G401 (cell line): Measurements from ENCODE around the gene TLE3. TPM values are rescaled to one million over a fixed set of nuclear protein-coding genes. Genes with fewer than 3 reads are reported as not detected.

Experiments
- DNase-seq: peaks from one replicate; pipeline ENCODE4 v3.0.0-alpha.2; 2015; ENCODE audit warnings: low spot score
- in situ Hi-C: cut with HindIII; loops from 2 replicates; pipeline ENCODE4 v1.10.0; 2016; ENCODE audit warnings: low sequenced_read_pairs, mixed read lengths
- total RNA-seq: library from RNA; depleted of rRNA; stranded (reverse); fragments of >200 nt; shearing (Covaris generic); gene quantifications from 2 replicates; pipeline ENCODE4 v1.2.3, GENCODE V29; 2014

The TLE3 gene
- total RNA-seq, 1 experiment from 2014 or later, result 34.6 TPM

DNA sequence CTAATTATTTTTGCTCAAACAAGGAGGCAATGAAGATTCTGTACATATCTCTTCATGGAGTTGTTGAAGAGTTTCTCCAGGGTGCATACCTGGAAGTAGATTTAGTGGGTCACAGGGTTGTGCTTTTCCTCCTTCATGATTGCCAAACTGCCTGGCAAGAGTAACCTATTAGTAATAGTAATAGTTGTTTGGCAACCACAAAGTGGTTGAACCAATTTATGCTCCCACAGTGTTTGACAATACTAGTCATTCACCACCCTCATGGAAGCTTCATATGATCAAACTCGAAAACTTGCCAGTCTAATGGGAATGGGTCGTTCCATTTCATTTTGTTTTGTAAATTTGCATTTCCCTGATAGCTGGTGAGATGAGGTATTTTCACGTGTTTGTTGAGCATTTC lies 57.8 kb downstream of the TLE3 start:
- in situ Hi-C loops, result no loop called here
- no peak for DNase-seq

DNA sequence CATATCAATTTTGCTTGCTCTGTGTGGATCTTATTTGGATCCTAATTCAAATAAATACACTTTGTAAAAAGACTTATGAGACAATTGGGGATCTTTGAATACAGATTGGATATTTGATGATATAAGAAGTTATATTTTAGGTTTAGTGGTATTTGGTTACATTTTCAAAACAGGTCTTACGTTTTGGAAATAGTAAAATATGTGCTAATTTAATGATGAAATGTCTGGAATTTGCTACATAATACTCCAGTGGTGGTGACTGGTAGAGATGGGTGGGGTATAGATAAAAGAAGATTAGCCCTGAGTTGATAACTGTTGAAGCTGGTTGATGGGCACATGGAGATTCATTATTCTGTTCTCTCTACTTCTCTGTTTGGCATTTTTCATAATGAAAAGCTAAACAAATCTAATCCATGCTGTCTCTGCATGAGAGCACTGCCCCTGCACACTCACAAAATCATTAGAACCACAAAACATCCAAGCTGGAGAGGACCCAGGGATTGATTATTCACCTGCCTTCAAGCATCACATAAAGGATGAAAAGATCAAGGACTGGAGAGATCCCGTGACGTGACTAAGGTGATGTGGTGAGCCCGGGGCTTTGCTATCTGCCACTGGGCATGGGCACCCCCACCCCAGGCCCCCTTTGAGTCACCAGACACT lies 58.9 kb downstream of the TLE3 start:
- no peak for DNase-seq
- in situ Hi-C loops, result no loop called here

DNA sequence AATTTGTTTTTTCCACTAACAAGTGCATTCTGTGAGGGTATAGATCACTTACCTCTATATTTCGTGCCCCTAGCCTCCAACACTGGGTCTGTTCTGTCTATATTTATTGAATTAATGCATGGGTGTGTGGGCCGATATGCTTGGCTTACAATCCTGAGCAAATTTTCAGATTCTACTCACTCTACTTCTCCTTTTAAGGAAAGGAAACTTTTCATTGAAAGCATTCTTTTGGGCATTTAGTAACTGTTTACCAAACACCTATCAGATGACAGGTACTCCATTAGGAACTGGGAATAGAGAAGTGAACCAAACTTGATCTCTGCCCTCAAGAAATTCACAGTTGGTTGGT lies 60.5 kb downstream of the TLE3 start:
- in situ Hi-C loops, result no loop called here
- no peak for DNase-seq

DNA sequence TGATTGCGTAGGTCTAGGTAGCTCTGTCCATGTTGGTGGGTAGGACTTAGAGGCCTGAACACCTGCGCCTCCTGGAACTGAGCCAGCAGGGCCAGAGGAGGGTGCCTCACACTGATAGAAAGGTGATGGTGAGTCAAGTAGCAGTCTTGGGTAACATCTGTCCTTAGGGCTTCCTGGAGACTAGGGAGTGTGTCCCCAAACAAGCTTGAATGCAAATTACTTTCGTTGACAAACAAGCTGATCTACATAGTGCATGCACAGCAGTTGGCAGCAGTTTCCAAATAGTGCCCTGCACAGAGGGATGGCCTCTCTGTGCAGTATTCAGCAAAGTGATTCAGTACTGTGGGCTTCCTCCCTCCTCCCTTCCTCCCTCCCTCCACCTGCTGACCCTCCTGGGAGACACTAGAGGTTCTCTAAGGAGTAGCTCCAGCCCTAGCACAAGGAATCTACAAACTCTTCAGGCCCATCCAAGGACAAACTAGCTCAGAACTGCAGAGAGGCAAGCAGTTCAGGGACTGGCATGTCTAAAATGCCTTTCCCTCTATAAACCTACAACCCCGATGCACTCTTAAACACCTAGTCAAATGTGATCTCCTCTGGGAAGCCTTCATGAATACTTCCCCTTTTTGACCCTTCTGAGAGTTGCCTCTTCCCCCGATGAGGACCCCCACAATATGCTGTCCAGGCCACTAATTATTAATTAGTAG lies 61.0 kb downstream of the TLE3 start:
- no peak for DNase-seq
- in situ Hi-C loops, result no loop called here

DNA sequence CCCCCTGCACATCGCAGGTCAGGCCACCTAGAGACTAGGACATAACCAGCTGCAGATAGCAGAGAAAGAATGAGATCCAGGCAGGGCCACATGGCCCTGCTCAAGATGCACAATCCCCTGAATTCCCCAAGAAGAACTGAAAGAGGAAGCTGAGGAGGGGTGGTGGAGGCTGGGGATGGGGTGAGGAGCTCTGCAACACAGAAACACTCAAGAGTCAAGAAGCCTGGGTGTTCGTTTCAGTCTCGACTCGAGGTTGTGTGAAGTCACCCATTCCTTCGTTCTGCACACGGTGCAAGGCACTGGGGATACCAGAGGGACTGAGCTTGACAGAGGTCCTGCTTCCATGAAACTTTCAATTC lies 62.0 kb downstream of the TLE3 start:
- in situ Hi-C loops, result no loop called here
- DNase-seq, result no peak

DNA sequence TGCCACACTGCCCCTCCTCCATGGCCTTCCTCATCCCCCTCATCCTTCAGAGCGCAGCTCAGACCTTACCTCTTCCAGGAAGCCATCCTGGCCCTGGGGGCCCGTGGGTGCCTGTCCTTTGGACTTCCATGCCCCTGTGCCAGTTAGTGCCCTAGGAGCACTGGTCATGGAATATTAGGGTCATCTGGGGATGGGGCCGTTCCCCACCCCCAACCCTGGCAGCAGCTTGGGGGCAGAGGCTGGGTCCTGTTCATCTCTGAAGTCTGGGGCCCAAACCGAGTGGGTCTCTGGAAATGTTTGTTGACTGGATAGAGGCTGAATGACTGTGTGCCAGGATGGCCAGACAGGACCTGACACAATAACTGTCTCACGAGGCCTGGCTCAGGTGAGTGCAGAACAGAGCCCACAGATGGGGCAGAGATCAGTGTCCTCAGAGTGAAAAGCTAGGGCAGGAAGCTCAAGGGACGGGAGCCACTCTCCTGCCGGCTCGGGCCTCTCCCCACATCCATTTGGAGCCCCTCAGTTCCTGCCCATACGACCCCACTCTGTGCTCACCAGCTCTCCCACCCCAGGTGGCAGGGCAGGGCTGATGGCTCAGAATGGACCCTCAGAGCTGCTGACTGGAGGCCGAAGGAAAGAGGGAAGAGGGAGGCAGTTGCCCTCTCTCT lies 62.5 kb downstream of the TLE3 start:
- no peak for DNase-seq
- in situ Hi-C loops, result no loop called here

DNA sequence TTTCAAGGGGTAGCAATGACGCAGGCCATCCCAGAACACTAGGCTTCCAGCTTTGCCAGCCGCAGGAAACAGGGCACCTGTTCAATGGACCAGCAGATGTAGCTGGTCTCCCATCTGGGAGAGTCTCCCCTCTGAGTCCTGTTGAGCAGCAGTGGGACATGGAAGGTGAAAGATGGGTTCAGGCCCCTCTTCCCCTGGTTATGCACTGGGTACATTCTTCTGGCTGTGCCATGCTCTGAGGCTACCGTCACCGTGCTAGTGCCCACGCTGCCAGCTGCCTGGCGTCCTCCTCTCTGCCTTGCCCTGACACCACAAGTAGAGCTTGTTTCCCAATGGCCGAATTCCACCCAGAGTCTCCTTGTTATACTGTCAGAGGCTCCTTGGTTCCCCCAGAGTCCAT lies 63.1 kb downstream of the TLE3 start:
- in situ Hi-C loops, result no loop called here
- DNase-seq, result no peak

DNA sequence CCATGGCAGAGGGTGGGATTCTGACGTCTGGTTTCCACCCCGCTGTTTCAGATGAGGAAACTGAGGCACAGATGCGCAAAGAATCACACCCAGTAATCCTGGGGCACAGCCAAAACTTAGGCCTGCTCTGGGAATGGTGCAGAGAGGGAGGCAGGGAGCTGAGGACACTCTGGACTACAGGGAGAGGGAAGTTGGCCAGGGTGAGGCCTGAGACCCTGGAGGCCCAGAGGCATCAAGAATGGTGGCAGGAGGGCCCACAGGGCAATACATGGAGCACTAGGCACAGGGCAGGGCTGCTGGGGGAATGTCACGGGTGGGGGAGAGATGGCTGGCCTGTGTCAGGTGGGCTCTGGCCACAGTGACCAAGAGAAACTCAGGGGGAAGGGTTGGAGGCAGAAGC lies 63.6 kb downstream of the TLE3 start:
- in situ Hi-C loops, result no loop called here
- no peak for DNase-seq

DNA sequence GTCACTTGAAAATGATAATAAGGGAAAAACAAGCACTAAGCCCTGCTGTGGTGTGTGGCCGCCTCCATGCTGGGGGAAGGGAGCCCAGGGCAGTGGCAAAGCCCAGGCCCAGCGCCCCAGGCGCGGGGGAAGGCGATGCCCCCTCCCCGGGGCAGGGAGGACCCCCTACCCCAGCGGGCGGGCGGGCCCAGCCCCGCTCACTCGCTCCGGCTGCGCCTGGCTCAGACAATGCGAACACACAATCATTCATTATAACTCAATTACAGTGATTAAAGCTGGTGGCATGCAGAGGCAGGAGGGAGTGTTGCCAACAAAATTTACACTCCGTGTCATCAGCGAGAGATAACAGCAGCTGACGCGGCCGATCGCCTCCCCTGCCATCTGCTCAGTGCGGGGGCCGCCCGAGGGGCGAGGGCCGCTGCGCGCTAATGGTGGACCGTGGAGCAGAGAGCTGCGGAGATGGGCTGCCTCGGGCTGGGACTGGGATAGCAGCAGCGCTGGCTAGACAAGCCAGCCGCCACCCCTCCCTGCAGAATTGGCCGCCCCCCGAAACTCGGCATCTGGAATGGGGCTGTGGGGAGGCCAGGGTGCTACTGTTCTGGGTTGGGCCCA lies 64.1 kb downstream of the TLE3 start:
- in situ Hi-C loops, result no loop called here
- no peak for DNase-seq

DNA sequence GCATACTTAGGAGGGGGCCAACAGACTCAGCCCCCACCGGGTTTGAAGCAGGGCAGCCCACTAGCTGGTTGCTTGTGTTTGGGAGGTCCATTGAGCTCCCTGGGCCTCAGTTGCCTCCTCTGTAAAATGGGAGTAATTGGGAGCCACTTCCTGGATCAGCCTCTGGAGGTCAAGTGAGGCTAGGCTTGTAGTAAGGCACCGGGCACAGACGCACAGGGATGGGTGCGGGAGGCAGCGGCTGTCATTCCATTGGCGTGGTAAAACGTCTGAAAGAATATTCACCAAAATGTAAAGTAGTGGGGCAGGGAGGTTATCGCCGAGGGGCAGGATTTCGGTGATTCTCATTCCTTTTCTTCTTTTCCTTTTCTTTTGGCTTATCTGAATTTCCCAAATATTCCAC lies 64.6 kb downstream of the TLE3 start:
- in situ Hi-C loops, result no loop called here
- DNase-seq, result no peak

DNA sequence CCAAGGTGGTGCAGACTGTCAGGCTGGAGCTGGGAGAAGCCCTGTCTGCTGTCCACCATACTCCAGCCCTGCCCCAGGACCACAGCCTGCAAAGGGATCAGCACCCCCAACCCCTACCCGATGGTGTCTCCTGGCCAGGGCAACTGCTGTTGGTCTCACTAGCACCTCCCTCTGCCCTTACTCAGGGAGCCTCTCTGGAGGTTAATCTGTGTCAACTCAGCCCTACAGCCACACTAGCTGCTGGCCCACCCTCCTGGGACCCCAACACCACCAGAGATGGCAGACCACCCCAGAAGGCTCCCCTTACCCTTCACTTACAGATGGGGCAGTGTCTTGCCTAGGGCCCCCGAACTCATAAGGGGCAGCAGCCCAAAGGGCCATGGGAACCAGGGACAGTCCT lies 65.2 kb downstream of the TLE3 start:
- DNase-seq, result no peak
- in situ Hi-C loops, result no loop called here

DNA sequence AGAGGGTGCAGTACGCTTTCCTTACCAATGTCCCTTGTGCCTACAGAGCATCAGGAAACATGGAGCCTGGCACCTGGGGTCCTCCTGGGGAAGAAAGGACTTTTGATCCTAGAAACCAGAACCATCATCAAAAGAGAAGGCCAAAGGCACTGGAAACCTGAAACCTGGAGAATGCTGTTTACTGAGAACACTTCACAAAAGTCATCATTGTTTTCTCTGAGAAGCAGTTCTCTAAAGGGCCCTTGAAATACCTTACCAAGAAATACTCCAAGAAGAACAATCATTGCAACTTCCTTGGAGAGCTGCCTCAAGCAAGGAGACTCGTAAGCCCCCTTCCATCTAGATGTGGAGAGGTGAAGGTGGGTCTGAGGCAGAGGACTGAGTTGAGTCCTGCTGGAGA lies 66.0 kb downstream of the TLE3 start:
- DNase-seq, result no peak
- in situ Hi-C loops, result no loop called here

DNA sequence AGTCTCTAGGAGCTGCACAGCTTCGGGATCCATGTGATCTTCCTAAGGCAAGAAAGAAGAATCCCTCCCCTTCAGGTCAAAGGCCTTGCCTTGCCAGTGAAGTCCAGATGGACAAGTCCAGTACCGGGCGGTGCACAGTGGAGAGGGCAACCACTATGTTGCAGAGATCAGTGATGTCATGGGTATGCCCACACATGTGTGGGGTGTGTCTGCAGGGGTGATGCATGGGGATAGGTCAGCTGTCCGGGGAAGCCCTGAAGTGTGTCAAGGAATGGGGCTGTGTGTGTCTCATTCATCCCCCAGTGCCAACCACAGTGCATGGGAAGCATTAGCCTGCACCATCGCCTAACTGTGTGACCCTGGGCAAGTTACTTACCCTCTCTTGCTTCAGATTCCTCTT lies 66.5 kb downstream of the TLE3 start:
- in situ Hi-C loops, result no loop called here
- no peak for DNase-seq

DNA sequence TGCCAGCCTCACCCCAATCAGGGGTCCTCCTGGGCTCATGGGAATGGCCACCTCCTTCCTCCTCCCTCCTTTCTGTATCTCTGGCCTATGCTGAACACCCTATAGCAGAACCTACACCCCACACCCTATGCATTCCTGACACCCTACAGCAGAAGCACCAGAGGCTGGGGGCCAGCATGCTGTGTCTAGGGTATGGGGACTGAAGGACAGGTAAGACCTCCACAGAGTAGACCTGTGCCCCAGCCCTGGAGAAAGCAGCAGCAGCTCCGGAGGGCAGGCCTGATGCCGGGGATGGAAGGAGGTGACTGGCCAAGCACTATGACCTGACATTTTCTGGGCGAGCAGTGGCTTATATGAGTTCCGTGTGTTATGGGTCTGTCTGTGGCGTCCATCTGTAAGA lies 66.9 kb downstream of the TLE3 start:
- in situ Hi-C loops, result no loop called here
- DNase-seq, result no peak

DNA sequence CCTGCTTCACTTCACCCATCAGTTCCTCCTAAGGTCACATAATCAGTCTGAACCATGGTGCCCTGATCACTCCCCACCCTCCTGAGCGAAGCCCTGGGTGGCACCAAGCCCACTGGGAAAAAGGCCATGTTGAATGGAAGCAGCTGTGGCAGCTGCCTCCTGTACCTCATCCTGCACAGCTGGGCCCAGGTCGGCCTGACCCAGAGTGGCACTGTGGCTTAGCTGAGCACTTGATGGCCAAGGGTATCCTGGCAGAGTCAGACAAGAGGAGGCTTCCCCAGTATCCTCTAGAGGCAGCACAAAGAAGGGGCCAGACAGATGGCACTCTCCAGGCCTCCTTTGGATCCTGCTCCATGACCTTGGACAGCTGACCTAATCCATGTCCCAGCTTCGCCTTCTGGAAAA lies 68.4 kb downstream of the TLE3 start:
- in situ Hi-C loops, result no loop called here
- DNase-seq, result no peak

DNA sequence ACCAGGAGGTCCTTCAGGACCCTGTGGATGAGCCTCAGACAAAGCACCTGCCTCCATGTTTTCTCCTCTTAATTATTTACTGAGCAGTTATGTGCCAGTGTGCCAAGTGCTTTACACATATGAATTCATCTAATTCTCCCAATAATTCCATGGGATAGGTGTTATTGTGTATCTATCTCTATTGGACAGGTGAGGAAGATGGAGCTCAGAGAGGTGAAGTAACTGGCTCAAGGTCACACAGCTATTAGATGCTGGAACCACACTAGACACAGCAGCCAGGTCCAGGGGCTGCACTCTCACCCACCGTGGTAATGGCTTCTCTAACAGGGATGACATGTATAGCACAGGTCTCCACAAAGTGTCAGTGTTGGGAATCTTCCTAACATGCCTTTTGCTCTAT lies 70.2 kb downstream of the TLE3 start:
- in situ Hi-C loops, result no loop called here
- no peak for DNase-seq

DNA sequence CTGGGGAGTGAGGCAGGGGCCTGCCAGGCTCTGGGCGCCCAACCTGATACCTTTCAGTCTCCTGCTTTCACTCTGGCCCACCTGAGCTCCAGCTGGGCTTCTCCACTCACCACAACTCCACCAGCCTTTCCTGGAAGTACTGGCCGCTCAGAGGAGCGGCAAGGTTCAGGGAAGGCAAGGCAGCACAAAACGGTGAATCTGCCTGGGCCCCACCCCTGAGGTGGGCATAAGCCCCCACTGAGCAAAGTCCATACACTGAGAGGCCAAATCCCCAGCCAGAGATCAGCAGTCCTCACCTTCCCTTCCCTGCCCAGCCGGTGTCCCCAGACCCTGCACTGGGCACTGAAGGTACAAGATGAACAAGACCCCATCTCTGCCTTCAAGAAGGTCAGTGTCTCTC lies 70.7 kb downstream of the TLE3 start:
- in situ Hi-C loops, result no loop called here
- no peak for DNase-seq

DNA sequence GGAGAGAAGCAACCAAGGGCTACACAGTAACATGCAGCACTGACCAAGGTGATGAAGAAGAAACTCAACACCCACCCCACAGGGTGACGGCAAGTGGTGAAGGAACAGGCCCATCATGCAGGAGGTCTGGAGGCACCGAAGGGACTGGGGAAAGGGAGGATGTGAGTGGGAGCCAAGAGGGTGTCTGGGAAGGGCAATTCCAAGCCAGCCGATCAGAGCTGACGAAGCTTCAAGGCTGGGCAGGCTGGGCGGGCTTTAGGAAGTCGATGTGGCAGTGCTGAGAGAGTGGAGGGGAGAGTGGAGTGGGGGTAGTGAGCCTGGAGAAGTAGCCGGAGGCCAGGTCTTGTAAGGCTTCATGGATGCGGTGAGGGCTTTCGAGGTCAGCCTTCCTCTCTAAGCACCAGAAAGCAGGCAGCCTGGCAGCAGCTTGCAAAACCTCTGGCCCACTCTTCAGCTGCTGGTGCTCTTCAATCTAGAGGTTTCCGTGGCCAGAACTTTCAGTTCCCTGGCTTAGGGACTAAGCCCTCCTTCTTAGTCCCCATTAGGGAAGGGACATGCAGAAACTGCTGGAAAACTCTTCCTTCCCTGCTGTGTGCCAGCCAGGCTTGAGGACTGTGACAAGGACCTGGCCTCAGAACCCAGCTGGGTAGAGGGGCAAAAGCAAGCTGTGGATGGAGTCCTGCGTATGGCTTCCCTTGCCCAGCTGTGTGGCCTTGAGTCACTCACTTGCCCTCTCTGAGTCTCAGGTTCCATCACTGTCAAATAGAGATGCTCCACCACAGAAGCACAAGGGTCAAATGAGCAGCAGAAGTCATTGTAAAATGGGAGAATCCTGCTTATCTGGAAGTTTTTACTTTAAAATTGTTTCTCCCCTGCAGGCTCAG lies 72.1 kb downstream of the TLE3 start:
- in situ Hi-C loops, result no loop called here
- DNase-seq, result peak; percentile 12

DNA sequence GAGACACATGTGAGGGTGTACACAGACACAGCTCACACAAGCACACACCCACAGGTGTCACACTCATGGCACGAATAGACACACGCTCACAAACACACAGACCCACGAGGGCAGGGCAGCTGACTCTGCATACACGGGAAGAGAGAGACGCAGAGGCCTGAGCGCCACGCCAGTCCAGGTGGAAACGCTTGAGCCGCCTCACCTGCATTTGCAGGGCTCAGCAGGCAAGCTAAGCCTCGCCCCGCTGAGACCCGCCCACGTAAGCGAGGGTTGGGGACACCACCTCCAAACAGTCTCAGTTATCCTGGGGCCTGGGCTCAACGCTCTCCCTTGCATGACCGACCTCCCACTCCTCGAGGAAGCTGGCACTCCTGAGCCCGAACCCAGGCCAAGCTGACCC lies 73.2 kb downstream of the TLE3 start:
- in situ Hi-C loops, result no loop called here
- DNase-seq, result no peak
